GM21526 (cell line): ENCODE results near the gene NFATC2.

Experiments
- ATAC-seq: cut with Tn5 transposase; IDR thresholded peaks from one replicate; pipeline ENCODE4 v1.9.1; 2021; ENCODE audit warnings: moderate library complexity; ENCODE audit not compliant: unreplicated experiment, low FRiP score

NFATC2 gene

DNA sequence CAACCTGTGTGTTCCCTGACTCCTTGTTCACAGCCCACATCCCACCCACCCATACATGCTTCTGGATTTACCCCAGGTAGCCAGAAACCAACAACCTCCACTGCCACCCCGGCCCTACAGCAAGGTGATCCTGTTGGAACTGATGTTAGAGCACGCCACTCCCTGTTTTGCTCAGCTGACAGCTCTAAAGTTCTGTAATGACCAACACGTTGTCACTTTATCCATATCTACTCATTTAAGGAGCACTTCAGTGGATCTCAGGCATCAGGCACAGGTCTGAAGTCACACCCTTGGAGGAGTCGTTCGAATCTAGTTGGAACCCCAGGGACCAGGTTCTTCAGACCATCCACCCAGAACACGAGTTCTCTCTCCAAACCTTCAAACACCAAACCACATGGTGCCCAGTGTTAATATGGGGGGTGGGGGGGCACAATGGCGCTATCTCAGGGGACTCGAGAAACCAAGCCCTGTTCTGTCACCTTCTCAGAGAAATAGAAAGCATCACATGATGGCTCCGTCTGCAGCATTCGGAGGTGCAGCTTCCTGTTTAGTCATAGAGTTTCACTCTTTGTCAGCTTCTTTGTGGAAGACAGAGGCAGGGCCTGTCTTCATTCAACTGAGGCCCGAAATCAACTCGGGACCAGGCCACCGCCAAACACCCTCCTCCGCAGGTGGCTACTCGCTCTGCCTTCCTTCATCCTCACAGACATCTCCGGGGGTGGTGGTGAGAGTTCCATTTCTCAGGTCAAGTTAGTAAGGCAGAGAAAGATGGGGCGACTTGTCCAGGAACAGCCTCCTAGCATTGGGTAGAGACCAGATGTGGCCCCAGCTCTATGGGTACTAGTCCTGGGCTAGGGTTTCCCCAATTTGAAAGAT, 142.2 kb downstream of the NFATC2 start:
- ATAC-seq: peak; percentile 64

DNA sequence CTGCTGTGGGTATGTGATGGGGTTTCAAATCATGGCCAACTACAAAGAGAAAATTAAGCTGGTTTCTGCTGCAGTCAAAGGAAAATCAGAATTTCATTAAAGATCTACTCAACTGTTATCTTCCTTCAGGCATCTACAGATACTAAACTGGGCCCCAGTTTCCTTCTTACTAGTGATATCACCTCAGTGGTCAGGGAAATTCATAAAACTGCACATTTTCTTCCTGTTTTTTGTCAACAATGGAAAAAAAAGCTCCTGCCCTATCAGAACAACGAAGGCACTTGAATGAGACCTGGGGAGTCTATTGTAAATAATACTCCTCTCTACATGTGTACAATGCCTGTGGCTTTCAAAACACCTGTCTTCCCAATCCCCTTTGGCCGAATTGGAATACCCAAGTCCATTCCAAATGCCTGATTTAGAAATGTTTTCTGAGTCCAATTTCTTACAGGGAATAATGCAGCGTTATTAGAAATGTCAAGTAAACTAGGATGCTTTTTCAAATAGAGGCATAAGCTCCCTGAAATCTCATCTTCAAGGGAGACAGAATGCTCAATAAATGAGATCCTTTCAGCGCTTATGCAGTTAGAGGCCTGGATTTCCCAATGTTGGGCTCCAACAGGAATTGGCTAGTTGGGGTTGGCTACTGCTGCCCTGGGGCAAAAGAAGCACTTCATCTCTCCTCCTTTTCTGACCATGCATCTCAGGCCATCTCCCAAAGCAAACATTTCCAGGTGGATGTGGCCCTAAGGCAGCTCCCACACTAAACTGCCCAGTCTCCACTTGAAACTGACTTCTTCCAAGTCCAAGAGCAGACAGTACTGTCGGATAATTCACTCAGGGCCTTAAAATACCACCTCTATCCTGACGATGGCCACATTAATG, 143.3 kb downstream of the NFATC2 start:
- no peak for ATAC-seq

- ATAC-seq: no peak
These were observed 144.0 kb downstream of the NFATC2 start for GRCh38 chr20:51398552-51398951.

DNA sequence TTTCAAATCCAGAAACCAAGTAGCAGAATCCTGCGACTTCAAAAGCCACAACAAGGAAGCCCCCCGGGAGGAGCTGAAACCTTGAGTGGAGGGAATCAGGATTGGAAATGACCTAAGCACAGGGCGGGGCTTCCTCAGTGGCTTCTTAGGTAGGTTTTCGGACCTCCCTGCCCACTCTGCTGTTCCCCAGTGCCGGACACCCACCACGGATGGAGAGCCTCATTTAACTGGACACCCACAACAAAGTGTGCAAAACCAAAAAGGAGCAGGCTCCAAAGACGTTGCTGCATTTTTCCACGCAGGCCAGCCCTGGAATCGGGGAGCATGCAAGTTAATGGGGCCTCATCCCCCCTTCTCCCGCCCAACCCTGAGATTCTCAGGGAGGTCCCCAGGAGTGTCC, 144.4 kb downstream of the NFATC2 start:
- ATAC-seq: no peak

GRCh38 chr20:51397137-51397536, 145.4 kb downstream of the NFATC2 start:
- no peak for ATAC-seq

DNA sequence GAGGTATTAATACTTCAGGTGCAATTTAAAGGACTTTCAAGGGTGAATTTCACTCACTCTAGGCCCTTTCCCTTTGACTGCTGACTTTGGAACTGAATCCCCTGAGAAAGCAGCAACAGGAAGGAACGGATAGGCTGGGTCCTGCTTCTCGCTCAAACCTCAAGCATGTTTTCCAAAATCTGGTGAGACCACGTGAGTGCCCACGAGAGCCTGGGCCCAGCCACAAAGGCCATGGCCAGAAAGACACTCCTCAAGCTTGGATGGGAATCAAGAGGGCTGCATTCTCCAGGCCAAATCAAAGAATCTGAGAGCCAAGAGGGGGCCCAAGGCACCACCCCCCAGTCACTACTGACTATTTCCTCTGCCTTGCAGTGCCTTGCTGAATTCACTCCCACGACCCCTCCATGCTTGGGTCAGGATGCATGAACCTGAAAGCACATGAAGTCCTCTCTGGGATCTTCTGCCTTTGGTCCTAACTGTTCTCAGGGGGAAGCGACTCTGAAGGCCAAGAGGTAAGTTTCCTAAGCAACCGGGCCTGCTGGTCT, 146.1 kb downstream of the NFATC2 start:
- ATAC-seq: no peak

GRCh38 chr20:51394706-51395105, 147.8 kb downstream of the NFATC2 start:
- ATAC-seq: no peak

DNA sequence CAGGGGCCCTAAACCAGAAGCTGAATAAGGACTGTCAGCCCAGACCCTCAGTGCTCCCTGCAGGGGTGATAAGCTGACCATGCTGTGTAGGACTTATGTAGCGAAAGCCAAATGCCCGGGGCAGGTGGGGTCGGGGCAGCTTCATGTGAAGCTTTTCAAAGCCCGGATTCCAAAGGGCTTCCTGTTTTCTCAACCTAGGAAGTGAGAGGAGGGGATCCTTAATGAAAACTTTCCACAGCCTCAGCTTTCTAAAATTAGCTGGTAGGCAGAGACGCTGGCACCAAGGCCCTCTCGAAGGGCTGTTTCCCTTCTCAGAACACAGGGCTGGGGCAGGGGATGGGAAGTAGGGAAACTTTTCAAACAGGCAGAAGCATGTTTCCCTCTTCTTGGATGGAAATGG, 148.9 kb downstream of the NFATC2 start:
- ATAC-seq: no peak

DNA sequence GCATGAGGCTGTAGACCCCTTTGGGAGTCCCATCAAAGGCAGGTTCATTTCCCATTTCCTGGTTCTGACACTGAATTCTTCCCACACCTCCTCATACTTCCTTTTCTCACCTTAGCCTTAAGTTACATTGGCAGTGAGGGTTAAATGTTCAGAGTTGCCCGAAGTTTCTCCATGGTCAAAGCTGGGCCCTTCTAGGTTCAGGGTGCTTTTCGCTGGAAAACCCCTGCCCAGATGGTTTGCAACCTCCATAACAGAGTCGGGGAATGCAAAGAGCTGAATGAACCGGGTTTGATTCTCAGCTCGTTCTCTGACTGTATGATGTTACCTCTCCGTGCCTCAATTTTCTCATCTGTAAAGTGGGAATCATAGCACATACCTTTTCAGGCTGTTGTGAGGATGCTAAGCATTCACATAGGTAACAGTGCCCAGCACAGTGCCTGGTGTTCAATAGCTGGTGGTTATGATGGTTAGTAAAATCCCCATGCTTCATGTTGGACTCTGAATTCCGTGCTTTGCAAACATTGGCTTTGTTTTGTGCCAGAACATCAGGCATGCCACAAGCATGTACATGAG, 149.8 kb downstream of the NFATC2 start:
- ATAC-seq: no peak

GRCh38 chr20:51391926-51392325, 150.6 kb downstream of the NFATC2 start:
- no peak for ATAC-seq

- ATAC-seq: no peak
These were observed 152.8 kb downstream of the NFATC2 start for GRCh38 chr20:51389543-51390264.

DNA sequence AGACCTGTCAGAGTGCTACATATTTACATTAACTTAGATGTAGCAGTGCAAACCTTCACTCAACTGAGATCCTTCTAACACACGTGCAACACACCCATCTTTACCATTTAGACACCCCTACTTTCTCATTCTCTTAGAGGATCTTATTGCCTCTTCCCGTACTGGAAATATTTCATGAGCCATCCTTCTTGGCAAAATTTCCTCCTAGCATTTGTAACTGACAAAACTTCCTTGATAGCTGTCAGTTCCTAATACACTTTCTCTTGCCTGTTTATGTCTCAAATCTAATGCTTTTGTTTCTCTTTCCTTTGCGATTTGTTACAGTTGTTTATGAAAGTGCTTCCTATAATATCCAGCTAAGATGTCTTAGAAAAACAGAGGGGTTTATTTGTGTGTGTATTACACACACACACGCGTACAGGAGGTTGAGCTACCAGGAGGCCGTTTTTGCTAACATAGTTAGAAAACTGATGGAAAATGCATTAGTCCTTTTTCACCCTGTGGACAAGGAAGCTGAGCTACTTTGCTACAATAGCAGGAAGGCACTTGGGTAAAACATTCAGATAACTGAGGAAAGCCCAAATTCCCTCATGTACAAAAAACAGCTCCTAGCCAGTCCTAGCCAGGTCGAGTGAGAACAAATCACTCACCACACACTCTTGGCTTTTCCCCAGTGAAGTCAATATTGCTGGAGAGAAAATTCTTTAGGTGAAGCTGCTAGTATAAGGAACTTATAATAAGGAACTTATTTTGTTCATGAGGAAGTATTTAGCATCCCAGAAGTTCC, 153.6 kb downstream of the NFATC2 start:
- ATAC-seq: no peak

DNA sequence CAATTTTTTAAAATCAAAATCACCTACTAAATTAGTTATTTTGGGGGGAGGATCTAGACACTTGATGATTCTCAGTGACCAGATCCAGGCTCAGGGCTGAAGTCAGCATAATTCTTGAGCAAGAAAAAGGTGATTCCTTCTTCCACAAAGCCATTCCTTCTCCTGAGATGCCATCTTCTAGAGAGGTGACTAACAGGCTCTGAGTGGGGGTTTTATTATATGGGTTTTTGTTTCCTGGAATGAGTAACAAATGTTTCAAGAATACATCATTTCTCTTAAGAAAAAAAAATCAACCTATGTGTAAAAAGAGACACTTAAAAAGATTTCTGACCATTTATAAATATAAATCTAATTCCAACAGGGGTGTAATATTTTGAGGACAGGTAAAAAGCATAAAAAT, 154.3 kb downstream of the NFATC2 start:
- ATAC-seq: no peak

DNA sequence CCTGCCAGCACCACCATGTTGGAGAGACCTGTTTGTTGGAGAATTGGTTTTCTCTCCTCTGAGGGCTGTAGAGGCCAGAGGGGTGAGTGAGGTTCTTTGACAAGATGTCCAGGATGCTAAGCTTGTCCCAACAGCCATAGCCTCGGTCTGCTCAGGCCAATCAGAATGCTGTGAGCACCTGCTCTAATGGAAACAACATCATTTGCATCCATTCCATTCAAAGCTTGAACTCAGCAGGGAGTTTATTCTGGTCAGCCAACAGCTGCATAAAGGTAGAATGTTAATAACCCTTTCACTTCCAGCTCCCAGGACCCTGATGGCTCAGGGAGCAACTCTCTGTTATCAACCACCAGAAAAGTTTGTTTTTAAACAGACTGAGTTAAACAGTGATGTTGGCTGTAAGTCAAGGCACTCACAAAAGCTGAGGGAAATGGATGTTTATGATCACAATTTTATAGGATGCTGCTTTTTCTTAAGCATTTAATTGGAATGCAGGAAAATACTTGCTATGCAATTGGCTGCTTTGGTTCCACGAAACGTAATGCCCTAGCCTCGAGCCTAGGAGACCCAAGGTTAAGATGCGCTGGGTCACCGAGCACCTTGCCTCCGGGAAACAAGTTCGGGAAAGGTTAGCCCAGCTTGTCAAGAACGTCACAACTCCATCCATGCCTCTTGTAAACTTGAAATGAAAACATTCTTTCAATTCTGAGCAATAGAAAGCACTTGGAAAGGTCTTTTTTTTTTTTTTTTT, 155.2 kb downstream of the NFATC2 start:
- no peak for ATAC-seq

- ATAC-seq: no peak
These were observed 155.9 kb downstream of the NFATC2 start for GRCh38 chr20:51386586-51386985.

- no peak for ATAC-seq
These were observed 156.6 kb downstream of the NFATC2 start for GRCh38 chr20:51385646-51386530.

DNA sequence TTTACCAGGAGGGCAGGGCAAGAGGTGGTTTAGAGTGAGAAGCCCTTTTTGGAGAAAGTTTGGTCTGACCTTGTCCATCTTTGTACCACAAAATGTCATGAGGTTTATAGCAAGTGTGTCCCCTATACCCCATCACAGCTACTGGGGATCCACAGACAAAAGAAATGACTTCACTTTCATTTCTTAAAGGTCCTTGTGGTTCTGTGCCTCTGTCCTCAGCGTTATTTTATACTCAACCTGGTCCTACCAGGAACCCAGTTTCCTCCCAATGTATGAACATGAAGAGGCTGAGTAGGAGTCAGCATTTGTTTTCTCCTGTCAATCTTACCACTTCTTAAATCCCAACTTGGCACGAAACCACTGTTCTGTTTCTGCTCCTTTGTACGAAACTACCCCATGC, 157.6 kb downstream of the NFATC2 start:
- no peak for ATAC-seq
